Measurements from ENCODE around the gene ORAI2. TPM values are rescaled to one million over a fixed set of nuclear protein-coding genes. Genes with fewer than 3 reads are reported as not detected.
"Not testable (repeated sequence)": the region's sequence is repeated elsewhere in the genome, so short reads cannot be mapped to it uniquely, and the experiment has no call there.

The ORAI2 gene
- total and polyA plus RNA-seq, 2 of the 8 experiments (the other 6 are each of a cell fraction or from before 2014, with no cell fraction given) = 20.7 to 35.2 TPM

DNA sequence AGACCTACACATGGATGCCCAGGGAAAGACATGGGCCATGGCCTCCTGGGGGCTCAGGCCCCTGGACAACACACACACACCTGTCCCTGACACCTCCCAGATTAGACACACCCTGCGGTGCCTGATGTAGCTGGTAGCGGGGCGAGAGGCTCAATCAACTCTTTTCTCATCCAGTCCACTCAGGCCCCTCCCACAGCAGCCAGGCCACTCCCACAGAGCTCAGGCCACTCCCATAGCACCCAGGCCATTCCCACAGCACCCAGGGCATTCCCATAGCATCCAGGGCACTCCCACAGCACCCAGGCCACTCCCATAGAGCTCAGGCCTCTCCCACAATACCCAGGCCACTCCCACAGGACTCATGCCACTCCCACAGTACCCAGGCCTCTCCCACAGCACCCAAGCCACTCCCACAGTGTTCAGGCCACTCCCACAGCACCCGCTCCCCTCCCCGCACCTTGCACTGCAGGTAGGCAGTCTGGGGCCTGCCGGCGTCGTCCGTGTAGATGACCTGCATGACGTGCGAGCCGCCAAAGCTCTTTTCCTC, 57.2 kb downstream of the ORAI2 start:
- H3K4ac ChIP-seq (replicated peaks; ENCODE audit: insufficient read length, low read depth, low read length); H3K79me2 ChIP-seq (ENCODE audit: control insufficient read depth in 1 of 2, insufficient read depth in 2 of 2, low read length in 2 of 2); H2AFZ ChIP-seq (ENCODE audit: low read length); H2BK12ac ChIP-seq (ENCODE audit: low read depth, low read length); H4K8ac ChIP-seq (ENCODE audit: extremely low read depth, insufficient read depth, low read length); H3K14ac ChIP-seq (ENCODE audit: insufficient read length); H3K4me2 ChIP-seq (ENCODE audit: insufficient read depth in 1 of 2, low read depth in 2 of 2, low read length in 2 of 2); POLR2A ChIA-PET (ENCODE audit: partially characterized antibody); H2BK120ac ChIP-seq (replicated peaks; ENCODE audit: low read depth, low read length); H3K18ac ChIP-seq (ENCODE audit: extremely low read depth, low read length); H4K91ac ChIP-seq (replicated peaks; ENCODE audit: insufficient read length, low read length); H3K27ac ChIP-seq (ENCODE audit: low read depth, low read length); H4K5ac ChIP-seq (ENCODE audit: insufficient read length, low read depth, low read length); H3K27me3 ChIP-seq (replicated peaks in 1 of 4; ENCODE audit: control insufficient read depth in 3 of 4, extremely low read depth in 1 of 4, insufficient read depth in 3 of 4, low read length in 3 of 4); H3K9me3 ChIP-seq (ENCODE audit: insufficient read depth in 2 of 2, low read depth in 1 of 2, low read length in 1 of 2); H3K4me3 ChIP-seq (ENCODE audit: extremely low read depth in 1 of 4, insufficient read depth in 2 of 4, low read depth in 3 of 4, low read length in 4 of 4); H3K23ac ChIP-seq (ENCODE audit: insufficient read length); H3K79me1 ChIP-seq (ENCODE audit: low read depth, low read length); H2BK20ac ChIP-seq (ENCODE audit: low read length); H2AK5ac ChIP-seq (ENCODE audit: low read depth, low read length); H3K9ac ChIP-seq (replicated peaks in 1 of 4; ENCODE audit: extremely low read depth in 1 of 4, low read depth in 3 of 4, low read length in 3 of 4); H3K4me1 ChIP-seq (replicated peaks in 1 of 4; ENCODE audit: control insufficient read depth in 3 of 4, insufficient read depth in 4 of 4, low read length in 3 of 4); H2BK15ac ChIP-seq (ENCODE audit: low read length); FAIRE-seq; H2BK5ac ChIP-seq (ENCODE audit: low read depth, low read length); H3K56ac ChIP-seq (replicated peaks; ENCODE audit: insufficient read length, low read depth, low read length); CTCF ChIA-PET (ENCODE audit: partially characterized antibody); H4K20me1 ChIP-seq (replicated peaks in 1 of 2; ENCODE audit: control insufficient read depth in 1 of 2, insufficient read depth in 2 of 2, low read length in 2 of 2); H3K23me2 ChIP-seq (ENCODE audit: low read depth, low read length); H3K36me3 ChIP-seq (ENCODE audit: control insufficient read depth in 2 of 4, insufficient read depth in 4 of 4, low read length in 3 of 4): not testable (repeated sequence)
- DNase-seq (ENCODE audit: low read depth in 1 of 2, low spot score in 2 of 2) = peak in 1 of 2 experiments; percentile 100
- WGBS, 2 experiments (ENCODE audit: extremely low coverage in 1 of 2, insufficient coverage in 1 of 2, insufficient read length in 1 of 2, insufficient replicate concordance in 2 of 2, low coverage in 1 of 2, low lambda C conversion rate in 2 of 2, missing lambda C conversion rate in 1 of 2) = no CpG with 5 or more reads among the region's 12 CpGs

DNA sequence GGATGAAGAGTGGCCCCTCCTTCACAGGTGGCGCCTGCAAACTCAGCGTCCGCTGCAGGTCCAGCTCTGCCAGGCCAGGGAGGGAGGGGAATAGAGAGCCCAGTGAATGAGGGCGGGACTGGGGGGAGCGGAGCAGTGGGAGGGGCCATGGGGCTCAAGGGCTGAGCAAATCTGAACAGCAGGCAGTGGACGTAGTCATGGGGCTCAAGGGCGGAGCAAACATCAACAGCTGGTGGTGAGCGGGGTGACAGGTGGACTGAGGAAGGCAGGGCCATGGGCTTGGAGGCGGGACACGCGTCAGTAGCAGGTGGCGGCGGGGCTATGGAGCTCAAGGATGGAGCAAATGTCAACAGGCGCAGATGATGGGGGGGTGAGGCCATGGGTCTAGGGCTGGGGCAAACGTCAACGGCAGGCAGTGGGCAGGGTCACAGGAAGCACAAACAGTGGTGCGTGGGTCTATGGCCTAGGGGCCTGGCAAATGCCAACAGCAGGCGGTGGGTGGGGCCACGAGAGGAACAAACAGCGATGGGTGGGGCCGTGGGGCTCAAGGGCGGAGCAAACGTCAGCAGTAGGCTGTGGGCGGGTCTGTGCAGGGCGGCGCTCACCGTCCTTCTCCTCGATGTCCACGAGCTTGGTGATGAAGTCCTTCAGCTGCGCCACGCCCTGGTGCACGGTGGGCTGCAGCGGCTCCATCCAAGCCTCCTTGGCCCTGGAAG, 60.0 kb downstream of the ORAI2 start:
- CTCF ChIA-PET (ENCODE audit: partially characterized antibody); H2BK120ac ChIP-seq (replicated peaks; ENCODE audit: low read depth, low read length); H2BK20ac ChIP-seq (ENCODE audit: low read length); H2AFZ ChIP-seq (ENCODE audit: low read length); H2BK5ac ChIP-seq (ENCODE audit: low read depth, low read length); H2AK5ac ChIP-seq (ENCODE audit: low read depth, low read length); H3K9me3 ChIP-seq (ENCODE audit: insufficient read depth in 2 of 2, low read depth in 1 of 2, low read length in 1 of 2); H3K56ac ChIP-seq (replicated peaks; ENCODE audit: insufficient read length, low read depth, low read length); H3K14ac ChIP-seq (ENCODE audit: insufficient read length); H4K8ac ChIP-seq (ENCODE audit: extremely low read depth, insufficient read depth, low read length); H4K5ac ChIP-seq (ENCODE audit: insufficient read length, low read depth, low read length); DNase-seq (ENCODE audit: low read depth in 1 of 2, low spot score in 2 of 2); H3K27me3 ChIP-seq (replicated peaks in 1 of 4; ENCODE audit: control insufficient read depth in 3 of 4, extremely low read depth in 1 of 4, insufficient read depth in 3 of 4, low read length in 3 of 4); POLR2A ChIA-PET (ENCODE audit: partially characterized antibody); H3K23ac ChIP-seq (ENCODE audit: insufficient read length); H3K79me2 ChIP-seq (ENCODE audit: control insufficient read depth in 1 of 2, insufficient read depth in 2 of 2, low read length in 2 of 2); H3K4me2 ChIP-seq (ENCODE audit: insufficient read depth in 1 of 2, low read depth in 2 of 2, low read length in 2 of 2); H4K91ac ChIP-seq (replicated peaks; ENCODE audit: insufficient read length, low read length); H3K36me3 ChIP-seq (ENCODE audit: control insufficient read depth in 2 of 4, insufficient read depth in 4 of 4, low read length in 3 of 4); H3K27ac ChIP-seq (ENCODE audit: low read depth, low read length); H3K18ac ChIP-seq (ENCODE audit: extremely low read depth, low read length); H3K4me3 ChIP-seq (ENCODE audit: extremely low read depth in 1 of 4, insufficient read depth in 2 of 4, low read depth in 3 of 4, low read length in 4 of 4); H2BK15ac ChIP-seq (ENCODE audit: low read length); H4K20me1 ChIP-seq (replicated peaks in 1 of 2; ENCODE audit: control insufficient read depth in 1 of 2, insufficient read depth in 2 of 2, low read length in 2 of 2); H3K79me1 ChIP-seq (ENCODE audit: low read depth, low read length); H2BK12ac ChIP-seq (ENCODE audit: low read depth, low read length); H3K9ac ChIP-seq (replicated peaks in 1 of 4; ENCODE audit: extremely low read depth in 1 of 4, low read depth in 3 of 4, low read length in 3 of 4); H3K23me2 ChIP-seq (ENCODE audit: low read depth, low read length); FAIRE-seq; H3K4me1 ChIP-seq (replicated peaks in 1 of 4; ENCODE audit: control insufficient read depth in 3 of 4, insufficient read depth in 4 of 4, low read length in 3 of 4); H3K4ac ChIP-seq (replicated peaks; ENCODE audit: insufficient read length, low read depth, low read length): not testable (repeated sequence)
- WGBS, 2 experiments (ENCODE audit: extremely low coverage in 1 of 2, insufficient coverage in 1 of 2, insufficient read length in 1 of 2, insufficient replicate concordance in 2 of 2, low coverage in 1 of 2, low lambda C conversion rate in 2 of 2, missing lambda C conversion rate in 1 of 2) = no CpG with 5 or more reads among the region's 33 CpGs
